Thyroid gland (tissue), 4 donors: ENCODE measurements around the gene ST14.

Source experiments
- CTCF ChIP-seq, 6 experiments: fragments of 200-600 bp in 3 of 6; fragments of 450-650 bp in 3 of 6; sonication (generic) in 3 of 6; IDR thresholded peaks; one replicate each; pipeline ENCODE4 v1.5.1; 2016 to 2019; ENCODE audit warnings: antibody characterized with exemption in 6 of 6, mild to moderate bottlenecking in 2 of 6, inconsistent platforms in 1 of 6, moderate library complexity in 1 of 6
- POLR2A ChIP-seq, 2 donors: fragments of 450-650 bp; IDR thresholded peaks; one replicate each; pipeline ENCODE4 v1.6.1; 2017; ENCODE audit warnings: antibody characterized with exemption in 2 of 2, mild to moderate bottlenecking in 2 of 2, moderate library complexity in 1 of 2

DNA sequence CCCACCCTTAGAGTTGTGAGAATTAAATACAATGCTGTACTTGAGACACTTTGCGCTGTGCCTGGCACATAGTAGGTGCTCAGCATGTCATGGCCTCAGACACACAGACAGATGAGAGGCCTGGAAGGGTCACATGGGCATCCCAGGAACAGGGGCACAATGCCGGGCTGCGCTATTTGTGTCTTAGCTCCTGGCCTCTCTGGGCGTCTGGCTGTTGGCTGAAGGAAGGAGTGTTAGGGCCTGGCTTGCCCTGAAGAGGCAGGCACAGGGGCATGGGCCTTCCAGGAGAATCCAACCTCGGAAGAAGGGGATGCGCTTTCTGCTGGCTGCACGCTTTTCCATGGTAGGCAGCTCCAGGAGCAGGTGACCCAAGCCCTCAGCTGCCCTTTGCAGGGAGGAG lies 41.4 kb downstream of the ST14 start:
- TF ChIP-seq CTCF (IDR thresholded peaks at IDR 0.05) (no peak), POLR2A (IDR thresholded peaks at IDR 0.05) (no peak)
